BLaER1 treated with 17β-estradiol and CSF1 and Interleukin-3, amounts not matched to agents 10 nM and 100 nM (cell line): ENCODE measurements around the gene TENM4.

Experiments
- H3K27ac ChIP-seq, 11 experiments: shearing (Covaris generic); formaldehyde crosslinking; 2 replicates each; pipeline ENCODE4 v1.8.1; 2022
- H3K27me3 ChIP-seq, 11 experiments: shearing (Covaris generic); formaldehyde crosslinking; 2 replicates each; pipeline ENCODE4 v1.8.1; 2022
- H3K36me3 ChIP-seq, 11 experiments: shearing (Covaris generic); formaldehyde crosslinking; 2 replicates each; pipeline ENCODE4 v1.8.1; 2022
- H3K4me1 ChIP-seq, 10 experiments: shearing (Covaris generic); formaldehyde crosslinking; 2 replicates each; pipeline ENCODE4 v1.8.1; 2022
- H3K4me2 ChIP-seq, 11 experiments: shearing (Covaris generic); formaldehyde crosslinking; 2 replicates each; pipeline ENCODE4 v1.8.1; 2022
- H3K4me3 ChIP-seq, 10 experiments: shearing (Covaris generic); formaldehyde crosslinking; 2 replicates each; pipeline ENCODE4 v1.8.1; 2022
- H3K9ac ChIP-seq, 11 experiments: shearing (Covaris generic); formaldehyde crosslinking; 2 replicates each; pipeline ENCODE4 v1.8.1; 2022
- H3K9me3 ChIP-seq, 11 experiments: shearing (Covaris generic); formaldehyde crosslinking; replicated peaks in 1 of 11; 2 replicates each; pipeline ENCODE4 v1.8.1; 2022
- H4K20me1 ChIP-seq, 11 experiments: shearing (Covaris generic); formaldehyde crosslinking; 2 replicates each; pipeline ENCODE4 v1.8.1; 2022
- Cebpa-rat ChIP-seq, 11 experiments: shearing (Covaris generic); IDR thresholded peaks; 2 replicates each; pipeline ENCODE4 v1.8.1; 2022

The TENM4 gene

DNA sequence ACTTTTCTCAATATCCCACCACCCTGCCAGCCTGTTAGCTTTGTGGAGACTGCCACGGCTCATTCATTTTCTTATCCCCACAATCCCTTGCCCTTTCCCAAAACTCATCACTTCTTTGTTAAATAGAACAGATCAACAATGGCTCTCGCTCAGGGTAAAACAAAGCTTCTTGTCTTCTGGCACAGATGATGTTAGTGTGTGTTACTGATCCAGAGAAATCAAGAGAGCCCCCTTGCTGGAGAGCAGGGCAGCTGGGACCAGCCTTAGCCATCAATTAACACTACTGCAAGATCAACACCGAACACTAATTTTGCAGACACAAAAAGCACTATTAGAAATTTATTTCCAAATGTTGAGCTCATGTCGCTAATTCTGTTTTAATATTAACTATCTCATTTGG is 420.9 kb downstream of the TENM4 start:
- Histone ChIP-seq H3K27ac (no peak overlapping the region), H3K36me3 (0 out of 22 replicates have a peak, but pooled peaks cover 0 to 8% (median 0%) of the 10 kb centered on the region in 11 experiments)
- no peak for TF ChIP-seq Cebpa-rat (IDR thresholded peaks at IDR 0.05)

DNA sequence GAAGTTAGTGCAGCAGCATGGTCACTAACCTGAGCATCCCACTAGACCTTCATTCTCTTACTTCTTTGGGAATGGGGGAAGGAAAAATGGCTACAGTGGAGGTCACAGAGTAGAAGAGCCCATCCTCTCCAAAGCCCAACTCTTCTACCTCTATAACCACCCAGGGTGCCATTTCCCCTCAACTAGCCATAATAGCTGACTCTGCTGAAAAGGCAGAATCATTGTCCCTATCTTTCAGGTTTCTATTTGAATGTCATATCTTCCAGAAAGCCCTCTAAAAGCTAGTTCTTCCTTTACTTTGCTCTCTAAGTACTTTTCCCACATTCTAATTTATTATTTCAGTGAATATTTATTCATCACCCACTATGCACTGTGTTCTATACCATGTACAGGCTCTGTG is 421.6 kb downstream of the TENM4 start:
- H3K4me1 ChIP-seq: no peaks in the 10 kb centered on the region
- H4K20me1 ChIP-seq: peaks cover 0 to 10% (median 0%) of the 10 kb centered on the region in 11 experiments; a peak in 2 of 22 replicates
- H3K4me3 ChIP-seq: no peak overlapping the region
- H3K9me3 ChIP-seq: no peaks in the 10 kb centered on the region
- H3K36me3 ChIP-seq: 0 out of 22 replicates have a peak, but pooled peaks cover 0 to 8% (median 0%) of the 10 kb centered on the region in 11 experiments
- no peak overlapping the region for H3K27ac ChIP-seq
- TF ChIP-seq Cebpa-rat (IDR thresholded peaks at IDR 0.05): no peak
- H3K9ac ChIP-seq: no peak overlapping the region
- no peak overlapping the region for H3K4me2 ChIP-seq
- peaks cover 0 to 99% (median 0%) of the 10 kb centered on the region in 11 experiments; a peak in 9 of 22 replicates for H3K27me3 ChIP-seq

More for the DNA sequence above, 420.9 kb downstream of the TENM4 start:
- no peak overlapping the region for H3K4me3 ChIP-seq
- H4K20me1 ChIP-seq: peaks cover 0 to 17% (median 0%) of the 10 kb centered on the region in 11 experiments; a peak in 3 of 22 replicates
- H3K27me3 ChIP-seq: peaks cover 0 to 99% (median 0%) of the 10 kb centered on the region in 11 experiments; a peak in 9 of 22 replicates
- H3K4me1 ChIP-seq: no peaks in the 10 kb centered on the region
- H3K9me3 ChIP-seq: no peaks in the 10 kb centered on the region
- no peak overlapping the region for H3K9ac ChIP-seq
- no peak overlapping the region for H3K4me2 ChIP-seq

DNA sequence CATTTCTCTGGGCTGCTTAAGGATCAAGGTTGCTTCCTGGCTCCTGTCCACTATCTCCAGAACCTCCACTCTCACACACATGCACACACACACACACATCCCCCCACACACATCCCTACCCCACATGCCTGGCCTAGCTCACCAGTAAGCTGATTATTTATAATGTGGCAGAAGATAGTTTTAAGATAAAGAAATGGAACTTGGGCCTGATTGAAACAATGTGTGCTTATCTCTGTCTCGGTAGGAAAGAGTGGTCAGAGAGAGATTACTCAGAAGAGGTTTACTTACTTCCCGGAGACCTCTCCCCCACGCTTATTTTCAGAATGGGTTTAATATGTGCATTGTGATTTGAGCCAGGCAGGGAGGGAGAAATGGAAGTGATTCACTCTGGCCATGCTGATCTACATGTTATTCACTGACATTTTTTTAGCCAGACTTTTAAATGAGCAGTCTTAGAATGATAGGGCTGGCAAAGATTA is 422.4 kb downstream of the TENM4 start:
- peaks cover 0 to 3% (median 0%) of the 10 kb centered on the region in 10 experiments; a peak in 2 of 20 replicates for H3K4me1 ChIP-seq
- no peak overlapping the region for H3K4me2 ChIP-seq
- no peak overlapping the region for H3K27ac ChIP-seq
- H3K4me3 ChIP-seq: no peak overlapping the region
- no peak for TF ChIP-seq Cebpa-rat (IDR thresholded peaks at IDR 0.05)
- peaks cover 0 to 95% (median 0%) of the 10 kb centered on the region in 11 experiments; a peak in 8 of 22 replicates for H3K27me3 ChIP-seq
- no peaks in the 10 kb centered on the region for H3K9me3 ChIP-seq
- H3K36me3 ChIP-seq: 0 out of 22 replicates have a peak, but pooled peaks cover 0 to 8% (median 0%) of the 10 kb centered on the region in 11 experiments
- H4K20me1 ChIP-seq: peaks cover 0 to 7% (median 0%) of the 10 kb centered on the region in 11 experiments; a peak in 2 of 22 replicates
- H3K9ac ChIP-seq: no peak overlapping the region

DNA sequence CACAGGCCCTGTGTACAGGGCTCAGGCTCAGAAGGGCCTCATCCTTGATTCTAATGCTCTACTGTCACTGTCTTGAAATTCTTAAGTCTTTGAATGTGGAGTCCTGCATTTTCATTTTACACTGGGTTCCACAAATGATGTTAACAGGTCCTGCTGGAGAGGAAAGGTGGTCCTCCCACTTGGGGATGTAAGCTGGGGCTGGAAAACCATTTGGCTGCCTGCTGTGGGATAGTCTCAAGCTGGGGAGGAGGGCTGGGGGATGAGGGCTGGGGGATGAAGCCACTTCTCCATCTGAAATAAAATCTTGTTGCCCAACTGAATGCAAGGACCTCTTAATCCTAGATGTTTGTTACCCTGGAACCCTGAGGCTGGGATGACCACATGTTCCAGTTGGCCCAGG is 423.0 kb downstream of the TENM4 start:
- Histone ChIP-seq H3K27ac (no peak overlapping the region), H3K9me3 (no peaks in the 10 kb centered on the region), H3K4me2 (no peak overlapping the region), H3K36me3 (peaks cover 0 to 8% (median 0%) of the 10 kb centered on the region in 11 experiments; a peak in 1 of 22 replicates), H3K27me3 (peaks cover 0 to 90% (median 0%) of the 10 kb centered on the region in 11 experiments; a peak in 7 of 22 replicates), H4K20me1 (peaks cover 0 to 7% (median 0%) of the 10 kb centered on the region in 11 experiments; a peak in 2 of 22 replicates), H3K4me1 (peaks cover 0 to 4% (median 0%) of the 10 kb centered on the region in 10 experiments; a peak in 2 of 20 replicates), H3K9ac (no peak overlapping the region), H3K4me3 (no peak overlapping the region)
- TF ChIP-seq Cebpa-rat (IDR thresholded peaks at IDR 0.05): no peak

DNA sequence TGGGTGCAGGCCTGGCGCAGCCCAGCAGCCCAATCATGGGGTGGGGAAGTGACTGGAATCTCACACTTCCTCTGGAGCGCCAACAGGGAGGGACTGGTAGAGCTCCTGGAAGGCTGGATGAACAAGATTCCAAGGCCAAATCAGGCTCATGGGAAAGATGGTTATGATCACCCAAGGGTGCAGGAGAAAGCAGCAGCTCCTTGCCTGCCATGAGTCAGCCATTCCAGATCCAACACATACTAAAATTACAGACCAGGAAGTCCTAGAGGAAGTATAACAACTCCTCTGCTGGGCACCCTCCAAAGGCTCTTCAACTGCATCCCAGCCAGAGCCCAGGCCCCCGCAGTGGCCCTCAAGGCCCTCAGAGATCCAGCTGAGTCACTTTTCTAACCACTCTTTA is 427.3 kb downstream of the TENM4 start:
- peaks cover 0 to 51% (median 0%) of the 10 kb centered on the region in 11 experiments; a peak in 6 of 22 replicates for H3K27me3 ChIP-seq
- H3K9me3 ChIP-seq: peaks cover 8 to 28% (median 22%) of the 10 kb centered on the region in 11 experiments; a peak in 20 of 22 replicates
- no peak overlapping the region for H3K9ac ChIP-seq
- peaks cover 0 to 7% (median 0%) of the 10 kb centered on the region in 11 experiments; a peak in 3 of 22 replicates for H3K36me3 ChIP-seq
- TF ChIP-seq Cebpa-rat (IDR thresholded peaks at IDR 0.05): no peak
- H3K4me2 ChIP-seq: no peak overlapping the region
- H3K4me1 ChIP-seq: peaks cover 0 to 4% (median 0%) of the 10 kb centered on the region in 10 experiments; a peak in 2 of 20 replicates
- H3K4me3 ChIP-seq: no peak overlapping the region
- H4K20me1 ChIP-seq: no peaks in the 10 kb centered on the region; a peak in 1 of 22 replicates
- H3K27ac ChIP-seq: no peak overlapping the region

DNA sequence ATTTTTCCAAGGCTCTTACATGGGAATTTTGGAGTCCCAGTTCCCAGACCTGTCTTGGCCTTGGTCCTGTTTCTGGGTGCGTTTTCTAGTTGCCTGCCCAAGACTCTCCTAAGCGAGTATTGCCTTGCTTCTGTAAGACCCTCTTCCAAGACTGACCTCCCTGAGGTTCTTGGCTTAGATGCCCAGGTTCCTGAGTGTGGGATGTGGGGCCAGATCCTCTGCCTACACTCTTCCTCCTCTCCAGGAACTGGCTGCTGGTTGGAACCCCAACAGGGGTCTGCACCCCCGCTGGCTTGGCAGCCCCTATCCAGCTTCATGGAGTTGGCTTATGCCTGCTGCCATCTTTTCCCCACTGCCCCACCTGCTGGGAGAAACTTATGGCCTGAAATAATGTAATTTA is 429.5 kb downstream of the TENM4 start:
- Histone ChIP-seq H3K4me3 (no peak overlapping the region), H3K27me3 (peaks cover 0 to 30% (median 0%) of the 10 kb centered on the region in 11 experiments; a peak in 4 of 22 replicates), H3K9me3 (peaks cover 8 to 28% (median 22%) of the 10 kb centered on the region in 11 experiments; a peak in 20 of 22 replicates), H3K9ac (no peak overlapping the region), H3K4me1 (peaks cover 0 to 4% (median 0%) of the 10 kb centered on the region in 10 experiments; a peak in 2 of 20 replicates), H3K27ac (no peak overlapping the region), H3K36me3 (peaks cover 0 to 7% (median 0%) of the 10 kb centered on the region in 11 experiments; a peak in 3 of 22 replicates), H3K4me2 (no peak overlapping the region), H4K20me1 (no peaks in the 10 kb centered on the region)
- TF ChIP-seq Cebpa-rat (IDR thresholded peaks at IDR 0.05): no peak

DNA sequence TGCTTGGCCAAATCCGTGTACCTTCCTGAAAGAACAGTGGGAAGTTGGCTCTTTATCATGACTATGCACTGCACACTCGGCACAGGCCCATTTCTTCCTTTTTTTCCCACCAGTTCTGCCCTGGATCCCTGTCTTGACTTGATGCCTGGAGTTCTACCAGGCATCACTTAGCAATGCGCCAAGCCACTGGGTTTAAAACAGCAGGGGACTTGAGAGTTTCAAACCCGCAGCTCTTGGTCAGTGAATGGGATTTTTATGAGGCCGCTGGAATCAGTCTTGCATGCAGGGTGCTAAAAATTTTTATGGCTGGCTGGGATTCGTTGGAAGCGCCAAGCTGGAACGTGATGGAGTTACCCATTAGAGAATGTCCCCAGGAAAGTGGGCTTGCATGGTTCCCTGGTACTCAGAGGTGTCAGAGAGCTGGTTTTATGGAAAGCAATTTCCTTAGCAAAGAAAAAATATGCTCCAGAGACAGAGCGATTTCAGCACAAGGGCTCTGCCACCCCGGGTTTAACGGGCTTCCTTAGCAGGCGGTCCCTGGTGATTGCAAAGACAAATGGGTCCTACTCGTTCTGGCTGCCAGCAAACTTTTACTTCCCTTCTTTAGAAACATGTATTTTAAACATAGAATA is 432.9 kb downstream of the TENM4 start:
- Histone ChIP-seq H3K4me1 (no peaks in the 10 kb centered on the region), H4K20me1 (no peaks in the 10 kb centered on the region), H3K36me3 (peaks cover 0 to 7% (median 0%) of the 10 kb centered on the region in 11 experiments; a peak in 3 of 22 replicates), H3K9me3 (peaks cover 24 to 47% (median 41%) of the 10 kb centered on the region in 11 experiments), H3K4me2 (no peak overlapping the region), H3K27ac (no peak overlapping the region), H3K27me3 (peaks cover 0 to 12% (median 0%) of the 10 kb centered on the region in 11 experiments; a peak in 1 of 22 replicates), H3K9ac (no peak overlapping the region), H3K4me3 (no peak overlapping the region)
- no peak for TF ChIP-seq Cebpa-rat (IDR thresholded peaks at IDR 0.05)

DNA sequence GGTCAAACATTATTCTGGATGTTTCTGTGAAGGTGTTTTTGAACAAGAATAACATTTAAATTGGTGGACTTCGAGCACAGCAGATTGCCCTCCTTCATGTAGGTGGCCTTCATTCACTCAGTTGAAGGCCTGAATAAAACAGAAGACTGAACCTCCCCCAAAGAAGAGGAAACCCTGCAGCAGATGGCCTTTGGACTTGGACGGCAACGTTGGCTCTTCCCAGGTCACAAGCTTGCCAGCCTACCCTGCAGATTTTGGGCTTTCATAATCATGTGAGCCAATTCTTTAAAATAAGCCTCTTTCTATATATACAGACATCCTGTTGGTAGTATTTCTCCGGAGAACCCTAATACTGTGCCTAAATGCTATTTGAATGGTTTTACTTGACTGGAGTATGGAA is 434.0 kb downstream of the TENM4 start:
- no peak for TF ChIP-seq Cebpa-rat (IDR thresholded peaks at IDR 0.05)
- no peak overlapping the region for H3K9ac ChIP-seq
- no peaks in the 10 kb centered on the region for H4K20me1 ChIP-seq
- H3K36me3 ChIP-seq: peaks cover 0 to 7% (median 0%) of the 10 kb centered on the region in 11 experiments; a peak in 3 of 22 replicates
- H3K4me3 ChIP-seq: no peak overlapping the region
- no peak overlapping the region for H3K4me2 ChIP-seq
- no peak overlapping the region for H3K27ac ChIP-seq
- H3K9me3 ChIP-seq: peaks cover 35 to 58% (median 49%) of the 10 kb centered on the region in 11 experiments
- H3K27me3 ChIP-seq: peaks cover 0 to 9% (median 0%) of the 10 kb centered on the region in 11 experiments; a peak in 1 of 22 replicates
- H3K4me1 ChIP-seq: no peaks in the 10 kb centered on the region

DNA sequence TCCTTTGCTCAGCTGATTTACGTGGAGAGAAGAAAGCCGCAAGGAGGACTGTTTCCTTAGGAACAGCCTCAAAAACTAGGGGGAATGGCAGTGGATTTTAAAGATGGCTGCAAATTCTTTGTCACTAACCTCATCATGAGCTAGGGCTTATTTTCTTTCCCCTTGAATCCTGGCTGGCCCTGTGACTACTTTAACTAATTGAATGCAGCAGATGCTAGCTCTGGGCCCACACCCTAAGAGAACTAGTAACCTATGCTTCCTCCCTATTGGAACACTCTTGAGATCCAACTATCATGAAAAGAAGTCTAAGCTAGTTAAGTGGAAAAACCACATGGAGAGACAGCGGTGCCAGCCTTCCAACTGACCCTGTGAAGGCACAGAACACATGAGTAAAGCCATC is 444.8 kb downstream of the TENM4 start:
- H3K4me2 ChIP-seq: no peak overlapping the region
- H3K9ac ChIP-seq: no peak overlapping the region
- H3K36me3 ChIP-seq: peaks cover 0 to 10% (median 0%) of the 10 kb centered on the region in 11 experiments; a peak in 3 of 22 replicates
- peaks cover 27 to 37% (median 31%) of the 10 kb centered on the region in 11 experiments for H3K9me3 ChIP-seq
- no peak overlapping the region for H3K27ac ChIP-seq
- TF ChIP-seq Cebpa-rat (IDR thresholded peaks at IDR 0.05): no peak
- H4K20me1 ChIP-seq: no peaks in the 10 kb centered on the region
- H3K4me1 ChIP-seq: no peaks in the 10 kb centered on the region
- H3K27me3 ChIP-seq: no peaks in the 10 kb centered on the region
- no peak overlapping the region for H3K4me3 ChIP-seq
